Choroid plexus epithelial cell (primary cell): Measurements from ENCODE around the gene SETX.

Experiments used
- DNase-seq: peaks from one replicate; pipeline ENCODE4 v3.0.0-alpha.2; 2010; ENCODE audit warnings: low read depth
- H3K4me3 ChIP-seq: 2 replicates; pipeline ENCODE4 v1.5.1; 2011; ENCODE audit warnings: low read depth, mild to moderate bottlenecking, control low read depth, low read length, moderate library complexity
- CTCF ChIP-seq: conservative IDR thresholded peaks from 2 replicates; pipeline ENCODE4 v1.5.1; 2011; ENCODE audit warnings: low read depth, mild to moderate bottlenecking, control low read depth, inconsistent platforms, low read length, moderate library complexity

The SETX gene

DNA sequence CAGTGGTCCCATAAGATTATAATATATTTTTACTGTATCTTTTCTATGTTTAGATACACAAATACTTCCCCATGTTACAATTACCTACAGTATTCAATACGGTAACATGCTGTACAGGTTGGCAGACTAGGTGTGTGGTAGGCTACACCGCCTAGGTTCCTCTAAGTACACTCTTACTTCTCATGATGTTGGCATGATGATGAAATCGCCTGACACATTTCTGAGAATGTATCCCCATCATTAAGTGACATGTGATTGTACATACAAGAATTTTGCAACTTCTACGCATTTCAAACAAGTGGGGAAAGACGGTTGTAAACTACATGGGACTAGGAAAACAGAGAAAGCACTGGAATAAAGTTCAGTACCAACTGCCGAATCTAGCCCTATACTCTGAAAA lies 53.3 kb downstream of the SETX start:
- TF ChIP-seq CTCF, result no peak
- no peak overlapping the region for H3K4me3 ChIP-seq
- DNase-seq, result no peak

DNA sequence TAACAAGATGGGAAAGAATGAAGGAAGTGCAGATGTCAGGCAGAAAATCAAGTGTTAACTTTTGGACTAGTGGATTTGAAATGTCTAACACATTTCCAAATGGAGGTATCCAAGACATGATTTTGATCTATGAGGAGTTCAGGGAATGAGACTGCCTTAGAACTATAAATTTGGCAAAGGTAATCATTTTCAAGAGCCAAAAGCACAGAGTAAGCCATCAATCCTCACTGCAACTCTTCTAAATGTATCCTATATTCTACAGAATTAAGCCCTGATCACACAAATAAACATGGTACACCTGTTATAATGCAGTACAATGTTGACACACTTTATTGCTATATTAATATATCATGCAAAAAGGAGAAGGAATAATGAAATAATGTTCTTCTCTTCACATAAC lies 55.6 kb downstream of the SETX start:
- no peak overlapping the region for H3K4me3 ChIP-seq
- TF ChIP-seq CTCF, result no peak

DNA sequence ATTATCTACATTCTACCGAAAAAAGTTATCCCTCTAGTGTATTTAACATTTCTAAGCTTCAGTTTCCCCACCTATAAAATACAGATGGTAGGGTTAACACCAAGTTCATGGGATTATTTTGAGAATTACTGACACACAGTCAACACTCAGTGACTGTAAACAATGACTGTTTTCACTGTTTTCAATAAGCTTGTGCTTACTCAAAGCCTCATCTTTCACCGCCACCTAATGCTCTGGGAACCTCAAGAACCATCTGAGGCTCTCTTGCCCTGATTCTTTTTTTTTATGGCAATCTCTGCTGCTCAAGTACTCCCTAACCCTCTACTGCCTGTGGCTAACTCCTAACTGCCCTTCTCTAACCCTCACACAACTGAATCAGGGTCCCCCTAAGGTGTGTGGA lies 59.6 kb downstream of the SETX start:
- H3K4me3 ChIP-seq, result no peak overlapping the region
- no peak for DNase-seq

More for the DNA sequence above, 55.6 kb downstream of the SETX start:
- no peak for DNase-seq

DNA sequence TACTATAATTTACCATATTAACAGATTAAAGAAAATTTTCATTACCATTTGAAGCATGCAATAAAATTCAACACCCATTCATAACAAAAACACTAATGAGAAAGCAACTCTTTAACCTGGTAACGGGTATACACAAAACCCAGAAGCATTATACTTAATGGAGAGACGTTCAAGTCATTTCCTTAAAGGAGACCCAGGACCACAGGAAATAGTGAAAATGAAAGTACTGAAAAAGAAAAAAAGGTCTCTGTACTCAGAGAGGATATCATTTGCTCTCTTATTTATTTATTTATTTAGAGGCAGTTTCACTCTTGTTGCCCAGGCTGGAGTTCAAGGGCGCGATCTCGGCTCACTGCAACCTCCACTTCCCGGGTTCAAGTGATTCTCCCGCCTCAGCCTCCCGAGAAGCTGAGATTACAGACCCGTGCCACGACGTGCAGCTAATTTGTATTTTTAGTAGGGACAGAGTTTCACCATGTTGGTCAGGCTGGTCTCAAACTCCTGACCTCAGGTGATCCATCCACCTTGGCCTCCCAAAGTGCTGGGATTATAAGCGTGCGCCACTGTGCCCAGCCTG lies 61.6 kb downstream of the SETX start:
- H3K4me3 ChIP-seq, result no peak overlapping the region
- DNase-seq, result no peak
- no peak for TF ChIP-seq CTCF

More for the DNA sequence above, 59.6 kb downstream of the SETX start:
- TF ChIP-seq CTCF, result no peak

DNA sequence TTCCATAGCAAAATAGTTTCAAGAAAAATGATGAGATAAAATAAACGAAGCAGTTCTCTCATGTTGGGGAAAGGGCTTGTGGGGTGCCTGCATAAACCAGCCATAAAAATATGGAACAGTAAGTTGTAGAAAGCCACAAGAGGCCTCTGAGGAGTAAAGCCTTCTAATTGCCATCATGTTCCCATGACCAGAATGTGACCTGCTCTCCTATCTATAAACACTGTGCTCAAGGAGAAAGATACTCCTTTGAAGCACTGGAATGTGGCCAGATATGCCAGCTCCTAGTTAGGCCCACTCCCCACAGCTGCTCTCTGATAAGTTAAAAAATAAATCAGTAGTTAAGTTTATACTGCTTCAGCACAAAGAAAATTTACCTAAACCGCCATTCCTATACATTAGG lies 65.8 kb downstream of the SETX start:
- TF ChIP-seq CTCF, result no peak
- no peak overlapping the region for H3K4me3 ChIP-seq
- peak; percentile 45 for DNase-seq

DNA sequence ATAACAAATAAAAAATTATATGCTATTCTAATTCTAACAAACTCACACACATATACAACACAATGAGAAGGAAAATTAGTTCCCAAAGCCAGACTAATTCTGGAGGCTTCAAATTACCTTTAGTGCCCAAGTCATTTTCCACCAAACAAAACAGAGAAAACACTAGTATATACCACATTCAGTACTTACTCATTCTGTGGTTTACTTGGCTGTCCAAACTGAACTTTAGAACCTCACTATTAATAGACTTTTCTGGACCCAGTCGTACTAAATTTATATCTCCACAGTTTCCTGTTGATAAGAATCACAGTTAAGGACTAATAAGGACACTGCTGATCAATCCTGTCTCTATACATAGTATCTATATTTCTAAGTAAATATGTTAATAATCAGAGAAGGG lies 66.4 kb downstream of the SETX start:
- TF ChIP-seq CTCF, result no peak

DNA sequence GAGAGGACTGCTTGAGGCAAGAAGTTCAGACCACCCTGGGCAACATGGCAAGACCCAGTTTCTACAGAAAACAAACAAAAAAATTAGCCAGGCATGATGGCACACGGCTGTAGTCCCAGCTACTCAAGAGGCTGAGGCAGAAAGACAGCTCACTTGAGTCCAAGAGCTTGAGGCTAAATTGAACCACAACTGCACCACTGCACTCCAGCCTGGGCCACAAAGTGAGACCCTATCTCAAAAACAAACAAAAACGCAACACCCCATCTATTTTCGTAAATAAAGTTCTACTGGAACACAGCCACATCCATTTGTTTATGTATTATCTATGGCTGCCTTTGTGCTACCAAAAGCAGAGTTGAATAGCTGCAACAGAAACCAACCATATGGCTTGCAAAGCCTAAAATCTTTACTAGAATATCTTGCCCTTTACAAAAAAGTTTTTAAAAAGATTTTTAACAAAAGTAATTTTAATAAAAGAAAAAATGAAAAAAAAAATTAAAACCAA lies 67.5 kb downstream of the SETX start:
- no peak for DNase-seq
- TF ChIP-seq CTCF, result no peak
- no peak overlapping the region for H3K4me3 ChIP-seq

More for the DNA sequence above, 66.4 kb downstream of the SETX start:
- no peak overlapping the region for H3K4me3 ChIP-seq
- peak; percentile 75 for DNase-seq
